Loucy (cell line): ENCODE data around the gene ENOX1.

Source experiments
- CTCF ChIP-seq: fragments of 200-600 bp; sonication (generic); conservative IDR thresholded peaks from 2 replicates; pipeline ENCODE4 v1.5.1; 2014; ENCODE audit warnings: mild to moderate bottlenecking, antibody characterized with exemption, low read length
- EZH2phosphoT487 ChIP-seq: fragments of 200-600 bp; IDR thresholded peaks from 2 replicates; pipeline ENCODE4 v1.6.1; 2018; ENCODE audit warnings: antibody characterized with exemption, mild to moderate bottlenecking, moderate library complexity, borderline replicate concordance

GRCh38 chr13:43360892-43361610 lies 425.7 kb downstream of the ENOX1 start:
- no peak for TF ChIP-seq CTCF
- TF ChIP-seq EZH2phosphoT487: no peak
